GM19043 (cell line): ENCODE results near the gene FAM169A.
"Not testable (repeated sequence)": the region's sequence is repeated elsewhere in the genome, so short reads cannot be mapped to it uniquely, and the experiment has no call there.

ENCODE experiments used
- ATAC-seq: cut with Tn5 transposase; IDR thresholded peaks from one replicate; pipeline ENCODE4 v1.9.1; 2021; ENCODE audit warnings: low read depth; ENCODE audit not compliant: unreplicated experiment

Gene FAM169A, protein sequence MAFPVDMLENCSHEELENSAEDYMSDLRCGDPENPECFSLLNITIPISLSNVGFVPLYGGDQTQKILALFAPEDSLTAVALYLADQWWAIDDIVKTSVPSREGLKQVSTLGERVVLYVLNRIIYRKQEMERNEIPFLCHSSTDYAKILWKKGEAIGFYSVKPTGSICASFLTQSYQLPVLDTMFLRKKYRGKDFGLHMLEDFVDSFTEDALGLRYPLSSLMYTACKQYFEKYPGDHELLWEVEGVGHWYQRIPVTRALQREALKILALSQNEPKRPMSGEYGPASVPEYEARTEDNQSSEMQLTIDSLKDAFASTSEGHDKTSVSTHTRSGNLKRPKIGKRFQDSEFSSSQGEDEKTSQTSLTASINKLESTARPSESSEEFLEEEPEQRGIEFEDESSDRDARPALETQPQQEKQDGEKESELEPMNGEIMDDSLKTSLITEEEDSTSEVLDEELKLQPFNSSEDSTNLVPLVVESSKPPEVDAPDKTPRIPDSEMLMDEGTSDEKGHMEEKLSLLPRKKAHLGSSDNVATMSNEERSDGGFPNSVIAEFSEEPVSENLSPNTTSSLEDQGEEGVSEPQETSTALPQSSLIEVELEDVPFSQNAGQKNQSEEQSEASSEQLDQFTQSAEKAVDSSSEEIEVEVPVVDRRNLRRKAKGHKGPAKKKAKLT

GRCh38 chr5:74865804-74866595, at the start of gene FAM169A:
TSS of gene FAM169A (minus strand) at chr5:74866387. CDS start at chr5:74841676, 24,711 bp downstream.
- ATAC-seq: no peak

- no peak for ATAC-seq
Observed at GRCh38 chr5:74915488-74915887, 49.3 kb upstream of the FAM169A start.

DNA sequence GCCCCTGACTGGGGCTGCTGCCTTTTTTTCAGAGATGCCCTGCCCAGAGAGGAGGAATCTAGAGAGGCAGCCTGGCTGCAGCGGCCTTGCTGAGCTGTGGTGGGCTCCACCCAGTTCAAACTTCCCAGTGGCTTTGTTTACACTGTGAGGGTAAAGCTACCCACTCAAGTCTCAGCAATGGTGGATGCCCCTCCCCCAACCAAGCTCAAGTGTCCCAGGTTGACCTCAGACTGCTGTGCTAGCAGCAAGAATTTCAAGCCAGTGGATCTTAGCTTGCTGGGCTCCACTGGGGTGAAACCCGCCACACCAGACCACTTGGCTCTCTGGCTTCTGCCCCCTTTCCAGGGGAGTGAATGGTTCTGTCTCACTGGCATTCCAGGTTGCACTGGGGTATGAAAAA, 45.2 kb upstream of the FAM169A start:
- ATAC-seq: not testable (repeated sequence)

DNA sequence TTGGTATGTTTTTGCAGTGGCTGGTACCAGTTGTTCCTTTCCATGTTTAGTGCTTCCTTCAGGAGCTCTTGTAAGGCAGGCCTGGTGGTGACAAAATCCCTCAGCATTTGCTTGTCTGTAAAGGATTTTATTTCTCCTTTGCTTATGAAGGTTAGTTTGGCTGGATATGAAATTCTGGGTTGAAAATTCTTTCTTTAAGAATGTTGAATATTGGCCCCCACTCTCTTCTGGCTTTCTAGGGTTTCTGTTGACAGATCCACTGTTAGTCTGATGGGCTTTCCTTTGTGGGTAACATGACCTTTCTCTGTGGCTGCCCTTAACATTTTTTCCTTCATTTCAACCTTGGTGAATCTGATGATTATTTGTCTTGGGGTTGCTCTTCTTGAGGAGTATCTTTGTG, 43.7 kb upstream of the FAM169A start:
- ATAC-seq: not testable (repeated sequence)

DNA sequence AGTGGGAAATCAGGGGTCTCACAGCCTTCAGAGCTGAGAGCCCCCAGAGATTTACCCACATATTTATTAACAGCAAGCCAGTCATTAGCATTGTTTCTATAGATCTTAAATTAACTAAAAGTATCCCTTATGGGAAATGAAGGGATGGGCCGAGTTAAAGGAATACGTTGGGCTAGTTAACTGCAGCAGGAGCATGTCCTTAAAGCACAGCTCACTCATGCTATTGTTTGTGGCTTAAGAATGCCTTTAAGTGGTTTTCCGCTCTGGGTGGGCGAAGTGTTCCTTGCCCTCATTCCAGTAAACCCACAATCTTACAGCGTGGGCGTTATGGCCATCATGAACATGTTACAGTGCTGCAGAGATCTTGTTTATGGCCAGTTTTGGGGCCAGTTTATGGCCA, 42.0 kb upstream of the FAM169A start:
- ATAC-seq: not testable (repeated sequence)

DNA sequence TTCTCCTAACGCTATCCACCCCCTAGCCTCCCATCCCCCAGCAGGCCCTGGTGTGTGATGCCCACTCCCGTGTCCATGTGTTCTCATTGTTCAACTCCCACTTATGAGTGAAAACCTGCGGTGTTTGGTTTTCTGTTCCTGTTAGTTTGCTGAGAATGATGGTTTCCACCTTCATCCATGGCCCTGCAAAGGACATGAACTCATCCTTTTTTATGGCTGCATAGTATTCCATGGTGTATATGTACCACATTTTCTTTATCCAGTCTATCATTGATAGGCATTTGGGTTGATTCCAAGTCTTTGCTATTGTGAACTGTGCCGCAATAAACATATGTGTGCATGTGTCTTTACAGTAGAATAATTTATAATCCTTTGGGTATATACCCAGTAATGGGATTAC, 38.5 kb upstream of the FAM169A start:
- not testable (repeated sequence) for ATAC-seq

GRCh38 chr5:74903165-74903787, 37.1 kb upstream of the FAM169A start:
- ATAC-seq: no peak

DNA sequence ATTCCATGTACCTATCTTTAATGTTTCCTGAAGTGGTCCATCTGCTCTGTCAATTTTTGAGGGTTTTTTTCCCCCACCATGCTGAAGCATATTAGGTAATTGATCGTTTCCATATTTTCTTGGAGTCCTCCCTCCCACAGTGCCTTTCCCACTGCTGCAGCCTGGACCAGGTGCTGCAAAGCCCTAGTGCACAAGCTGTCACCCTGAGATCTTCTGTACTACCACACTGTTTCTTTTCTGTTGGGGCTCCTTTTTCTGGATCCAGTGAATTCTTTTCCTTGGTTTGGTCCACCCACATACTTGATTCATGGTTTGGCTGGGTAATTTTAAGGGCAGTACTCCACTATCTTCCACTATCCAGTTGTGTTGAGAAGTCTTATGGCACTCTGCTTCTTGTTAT, 30.9 kb upstream of the FAM169A start:
- ATAC-seq: no peak

DNA sequence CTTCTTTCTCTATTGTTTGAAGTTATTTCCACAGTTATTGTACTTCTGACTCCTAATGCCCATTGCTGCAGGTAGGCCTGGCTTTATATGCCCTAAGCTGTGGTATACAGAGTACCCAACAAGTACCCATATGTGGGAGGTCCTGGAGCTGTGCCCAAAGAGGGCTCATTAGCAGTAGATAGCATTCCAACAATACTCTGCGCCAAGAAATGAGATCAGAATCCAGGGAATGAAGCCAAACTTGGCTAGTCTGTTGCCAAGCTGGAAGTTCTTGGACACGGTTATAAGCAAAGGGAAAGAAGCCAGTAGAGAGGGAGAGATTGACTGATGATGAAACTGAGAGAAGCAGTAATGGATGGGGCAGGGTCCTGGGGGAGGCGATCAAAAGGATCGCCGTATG, 29.7 kb upstream of the FAM169A start:
- no peak for ATAC-seq

DNA sequence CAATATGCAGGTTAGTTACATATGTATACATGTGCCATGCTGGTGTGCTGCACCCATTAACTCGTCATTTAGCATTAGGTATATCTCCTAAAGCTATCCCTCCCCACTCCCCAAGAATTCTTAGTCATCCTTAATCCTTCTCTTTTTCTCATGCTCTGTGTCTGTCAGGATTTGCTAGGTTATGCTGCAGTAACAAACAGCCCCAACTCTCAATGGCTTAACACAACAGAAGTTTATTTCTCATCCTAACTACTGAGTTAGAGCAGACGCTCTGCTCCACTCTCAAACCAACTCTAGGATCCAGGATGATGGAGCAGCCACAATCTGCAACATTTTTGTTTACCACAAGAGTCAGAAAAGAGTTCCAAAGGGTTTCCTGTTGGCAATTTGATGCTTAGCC, 28.2 kb upstream of the FAM169A start:
- ATAC-seq: no peak

GRCh38 chr5:74892921-74893320, 26.7 kb upstream of the FAM169A start:
- no peak for ATAC-seq

DNA sequence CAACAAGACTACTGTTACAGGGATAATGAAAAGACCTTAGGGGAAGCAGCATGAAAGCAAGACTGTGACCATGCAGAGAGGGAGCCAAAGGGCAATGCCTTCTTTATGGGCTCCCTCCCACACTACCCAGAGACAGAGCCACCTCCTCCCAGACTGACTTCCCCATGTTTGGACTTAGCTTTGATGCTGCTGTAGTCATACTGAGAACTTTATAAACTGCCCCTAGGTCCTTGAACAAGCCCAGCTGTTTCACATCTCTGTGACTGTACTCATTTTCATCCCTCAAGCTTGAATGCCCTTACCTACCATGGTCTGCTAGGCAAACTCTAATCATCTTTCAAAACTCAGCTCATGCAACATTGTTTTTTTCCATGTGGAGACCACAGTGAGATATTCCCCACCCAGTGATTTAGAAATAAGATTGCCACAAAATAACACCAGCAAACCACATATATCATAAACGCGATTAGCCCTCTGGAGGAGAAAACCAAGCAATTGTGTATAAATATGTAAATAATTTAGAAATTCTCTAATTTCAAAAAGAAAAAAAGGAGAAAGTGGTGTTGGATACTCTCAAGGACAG, 23.4 kb upstream of the FAM169A start:
- peak; percentile 89 for ATAC-seq

DNA sequence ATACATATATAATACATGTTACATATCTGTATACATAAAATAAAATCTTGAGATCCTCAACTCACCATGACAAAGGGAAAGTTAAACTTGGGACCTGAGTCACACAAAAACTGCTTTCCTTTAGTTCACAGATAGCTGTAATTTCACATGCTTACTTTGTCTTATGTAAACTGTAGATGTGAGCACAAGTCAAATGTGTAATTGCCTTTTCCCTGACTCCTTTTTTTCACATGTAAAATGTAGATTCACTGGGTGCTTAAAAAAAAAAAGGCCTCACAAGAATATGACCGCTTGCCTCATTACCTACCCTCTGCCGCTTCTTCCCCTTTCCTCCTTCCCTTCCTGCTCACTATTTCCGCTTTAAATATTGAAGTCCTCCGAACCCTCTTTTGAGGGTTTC, 21.9 kb upstream of the FAM169A start:
- no peak for ATAC-seq

DNA sequence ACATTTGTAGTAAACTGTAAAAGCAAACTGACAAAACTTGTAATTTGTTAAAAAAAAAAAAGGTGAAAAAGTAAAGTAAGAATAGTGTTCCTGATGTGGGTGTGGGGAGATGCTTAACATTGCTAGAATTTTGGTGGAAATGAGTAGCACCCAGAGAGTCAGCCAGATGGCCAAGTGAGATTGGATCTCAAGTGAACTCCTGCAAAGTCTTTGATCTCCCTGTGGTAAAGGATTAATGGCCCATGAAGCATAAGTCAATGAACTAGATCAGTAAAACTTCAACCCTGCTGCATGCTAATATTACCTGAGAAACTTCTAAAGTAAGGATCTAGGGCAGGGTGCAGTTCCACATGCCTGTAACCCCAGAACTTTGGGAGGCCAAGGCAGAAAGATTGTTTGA, 19.0 kb upstream of the FAM169A start:
- ATAC-seq: no peak

DNA sequence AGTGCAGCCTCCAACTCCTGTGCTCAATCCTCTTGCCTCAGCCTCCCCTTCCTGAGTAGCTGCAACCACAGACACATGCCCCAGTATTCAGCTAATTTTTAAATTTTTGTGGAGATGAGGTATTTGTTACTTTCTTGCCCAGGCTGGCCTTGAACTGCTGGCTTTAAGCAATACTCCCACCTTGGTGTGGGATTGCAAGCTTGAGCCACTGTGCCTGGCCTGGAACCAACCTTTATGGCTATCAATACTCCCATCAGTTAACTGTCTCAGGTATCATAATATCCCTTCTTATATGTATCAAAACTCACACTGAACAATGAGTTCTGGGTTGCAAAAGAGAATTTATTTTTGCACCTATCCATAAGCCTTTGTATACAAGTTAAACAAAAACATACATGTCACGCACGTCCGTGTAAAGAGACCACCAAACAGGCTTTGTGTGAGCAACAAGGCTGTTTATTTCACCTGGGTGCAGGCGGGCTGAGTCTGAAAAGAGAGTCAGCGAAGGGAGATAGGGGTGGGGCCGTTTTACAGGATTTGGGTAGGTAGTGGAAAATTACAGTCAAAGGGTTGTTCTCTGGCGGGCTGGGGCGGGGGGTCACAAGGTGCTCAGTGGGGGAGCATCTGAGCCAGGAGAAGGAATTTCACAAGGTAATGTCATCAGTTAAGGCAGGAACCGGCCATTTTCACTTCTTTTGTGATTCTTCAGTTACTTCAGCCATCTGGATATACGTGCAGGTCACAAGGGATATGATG, 16.4 kb upstream of the FAM169A start:
- not testable (repeated sequence) for ATAC-seq

DNA sequence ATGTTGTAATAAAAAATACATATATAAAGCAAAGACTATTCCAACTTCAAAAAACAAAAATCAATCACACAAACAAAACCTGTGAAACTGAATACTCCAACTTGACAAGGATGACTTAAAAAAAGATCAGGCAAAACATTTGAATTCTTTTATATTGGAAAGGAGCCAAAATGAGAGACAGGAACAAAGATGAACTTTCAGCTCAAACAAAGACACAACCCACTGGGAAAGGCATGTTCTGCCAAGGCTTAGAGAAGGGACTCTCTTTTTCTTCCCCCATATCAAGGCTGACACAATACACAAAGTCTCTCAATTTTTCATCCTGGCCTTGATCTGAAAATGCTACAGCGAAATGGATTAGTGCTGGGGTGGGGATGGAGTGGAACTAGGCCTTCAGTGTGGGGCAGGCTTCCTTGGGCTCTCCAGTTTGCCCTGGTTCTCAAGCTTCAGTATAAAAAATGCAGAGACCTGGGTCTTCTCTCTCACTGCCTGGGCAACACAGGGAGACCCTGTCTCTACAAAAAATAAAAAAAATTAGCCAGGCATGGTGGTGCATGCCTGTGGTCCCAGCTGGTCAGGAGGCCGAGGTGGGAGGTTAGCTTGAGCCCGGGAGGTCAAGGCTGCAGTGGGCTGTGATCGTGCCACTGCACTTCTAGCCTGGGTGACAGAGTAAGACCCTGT, 11.6 kb upstream of the FAM169A start:
- ATAC-seq: no peak

GRCh38 chr5:74875994-74876791, 10.0 kb upstream of the FAM169A start:
- ATAC-seq: no peak

DNA sequence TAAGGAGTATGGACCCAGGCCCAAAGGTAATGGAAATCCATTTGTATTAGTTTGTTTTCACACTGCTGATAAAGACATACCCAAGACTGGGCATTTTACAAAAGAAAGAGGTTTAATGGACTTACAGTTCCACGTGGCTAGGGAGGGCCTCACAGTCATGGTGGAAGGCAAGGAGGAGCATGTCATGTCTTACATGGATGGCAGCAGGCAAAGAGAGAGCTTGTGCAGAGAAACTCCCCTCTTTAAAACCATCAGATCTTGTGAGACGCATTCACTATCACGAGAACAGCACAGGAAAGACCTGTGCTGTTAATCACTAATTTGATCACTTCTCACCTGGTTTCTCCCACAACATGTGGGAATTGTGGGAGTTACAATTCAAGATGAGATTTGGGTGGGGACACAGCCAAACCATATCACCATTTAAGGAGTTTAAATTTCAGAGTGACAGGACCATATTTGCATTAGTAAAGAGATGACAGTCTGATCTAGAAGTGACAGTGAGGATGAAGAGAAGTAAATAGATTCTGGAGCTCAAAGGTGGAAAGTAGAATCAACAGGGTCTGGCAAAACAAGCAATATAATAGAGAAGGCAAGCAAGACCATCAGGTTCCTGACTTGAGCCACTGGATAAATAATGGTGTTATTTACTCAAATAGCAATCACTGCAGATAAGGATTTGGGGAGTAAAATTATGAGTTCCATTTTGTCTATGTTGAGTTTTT, 7.5 kb upstream of the FAM169A start:
- no peak for ATAC-seq
